Mucosa of descending colon (tissue), 3 donors: ENCODE measurements around the gene RPP30. TPM values are rescaled to one million over a fixed set of nuclear protein-coding genes. Genes with fewer than 3 reads are reported as not detected.
A peak's percentile ranks its signal among the peaks of the same experiment; 100 is the strongest.

Experiments
- ATAC-seq: fragments of 200-7000 bp; cut with Tn5 transposase; one replicate; pipeline ENCODE4 v1.9.1; 2020; ENCODE audit warnings: mild to moderate bottlenecking, moderate library complexity
- DNase-seq, 3 donors: peaks; one replicate each; pipeline ENCODE4 v3.0.0-alpha.2; 2020
- H3K36me3 ChIP-seq: fragments of 200-600 bp; one replicate; pipeline ENCODE4 v1.8.0; 2021; ENCODE audit warnings: low read depth, mild to moderate bottlenecking
- H3K4me1 ChIP-seq: fragments of 200-600 bp; one replicate; pipeline ENCODE4 v1.8.0; 2021; ENCODE audit warnings: low read depth, mild to moderate bottlenecking
- H3K4me3 ChIP-seq: fragments of 200-600 bp; one replicate; pipeline ENCODE4 v1.8.0; 2021; ENCODE audit warnings: mild to moderate bottlenecking
- H3K9me3 ChIP-seq: fragments of 200-600 bp; one replicate; pipeline ENCODE4 v1.8.0; 2021; ENCODE audit warnings: mild to moderate bottlenecking
- intact Hi-C, 2 donors: fragments of 100-400 bp; cut with DNase I in 1 of 2; cut with micrococcal nuclease in 1 of 2; formaldehyde crosslinking; loops; one replicate each; pipeline versions ENCODE4 v1.11.0 to v1.11.1; 2022; cut with DNase I, micrococcal nuclease
- long read RNA-seq, 2 donors: library from polyadenylated mRNA; unstranded; transcript quantifications; one replicate each; pipeline ENCODE4 v2.0.0, GENCODE V29; 2019 to 2021
- total RNA-seq, 3 donors: library from RNA; stranded (reverse); fragmentation: NEBNext Ultra II Directional in 2 of 3; extraction: Animal tissue kit (Norgen Biotek cat#: 25700) in 2 of 3; gene quantifications; one replicate each; pipeline versions ENCODE4 v1.2.1 to v1.2.4, GENCODE V29; 2021 to 2023
- TF ChIP-seq, protein P1 (sequence below): fragments of 200-600 bp; IDR thresholded peaks from one replicate; pipeline ENCODE4 v1.8.0; 2022; ENCODE audit warnings: antibody characterized with exemption, mild to moderate bottlenecking
- donor health status: DM: no; HTN: no; CAD: no; lungs with moderate emphysema.
- donor health status: DM: no; HTN: no; CAD: no.
- donor health status: DM: no; HTN: yes; CAD: no.

Gene RPP30
- total RNA-seq: 10 to 100 TPM; 20.6 to 25.1 (median 24.3) TPM
- long read RNA-seq, donor 1, transcript RPP30-202 (11 exons, 2,589 nt): major isoform, 8 of 13 reads
- long read RNA-seq, donor 1, partial matches to known transcripts: 0 of 13 reads
- long read RNA-seq, donor 1, other reads (novel, unspliced or antisense): 5 of 13 reads
- long read RNA-seq, donor 2, transcript RPP30-202 (11 exons, 2,589 nt): major isoform, 14 of 19 reads
- long read RNA-seq, donor 2, partial matches to known transcripts: 0 of 19 reads
- long read RNA-seq, donor 2, other reads (novel, unspliced or antisense): 4 of 19 reads

DNA sequence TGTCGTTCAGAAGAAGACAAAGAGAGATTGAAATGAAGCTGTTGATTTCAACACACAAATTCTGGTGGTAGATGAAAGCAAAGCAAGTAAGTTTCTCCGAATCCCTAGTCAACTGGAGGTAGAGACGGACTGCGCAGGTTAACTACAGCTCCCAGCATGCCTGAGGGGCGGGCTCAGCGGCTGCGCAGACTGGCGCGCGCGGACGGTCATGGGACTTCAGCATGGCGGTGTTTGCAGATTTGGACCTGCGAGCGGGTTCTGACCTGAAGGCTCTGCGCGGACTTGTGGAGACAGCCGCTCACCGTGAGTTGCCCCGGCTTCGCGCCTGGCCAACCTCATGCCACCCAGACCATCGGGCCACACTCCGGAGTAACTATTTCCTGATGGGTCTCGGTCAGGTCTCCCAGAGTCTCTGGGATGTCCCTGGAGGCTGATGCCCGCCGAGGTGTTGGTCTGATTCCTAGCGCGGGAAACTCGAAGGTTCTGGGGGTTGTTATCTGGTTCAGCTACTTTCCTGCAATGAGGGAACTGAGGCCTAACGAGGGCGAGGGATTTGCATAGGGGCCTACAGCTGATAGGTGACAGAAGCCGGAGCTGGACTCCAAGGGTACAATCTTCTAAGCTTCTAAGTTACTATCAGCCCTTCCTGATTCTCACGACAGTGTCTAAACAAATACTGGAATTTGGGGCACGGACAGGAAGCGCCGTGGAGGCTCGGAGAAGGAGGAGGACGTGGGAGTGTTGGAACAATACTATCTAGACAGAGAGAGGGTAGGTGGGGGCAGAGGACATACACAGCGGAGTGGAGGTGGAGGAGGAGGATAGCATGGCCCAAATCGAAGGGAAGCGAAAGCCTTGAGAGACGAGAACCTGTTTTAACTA lies at the start of gene RPP30:
Gene RPP30, plus strand, starts transcription at position 209 of the 882 bp plus-strand sequence. Its CDS starts 13 bp downstream, at position 222.
- H3K4me3 ChIP-seq: peak within 1 kb of the TSS; percentile 76
- no peaks in the 10 kb centered on the region for H3K9me3 ChIP-seq
- intact Hi-C loops: no loop called here
- DNase-seq: peak; percentile 87 to 88 (median 87)
- TF ChIP-seq, protein P1, sequence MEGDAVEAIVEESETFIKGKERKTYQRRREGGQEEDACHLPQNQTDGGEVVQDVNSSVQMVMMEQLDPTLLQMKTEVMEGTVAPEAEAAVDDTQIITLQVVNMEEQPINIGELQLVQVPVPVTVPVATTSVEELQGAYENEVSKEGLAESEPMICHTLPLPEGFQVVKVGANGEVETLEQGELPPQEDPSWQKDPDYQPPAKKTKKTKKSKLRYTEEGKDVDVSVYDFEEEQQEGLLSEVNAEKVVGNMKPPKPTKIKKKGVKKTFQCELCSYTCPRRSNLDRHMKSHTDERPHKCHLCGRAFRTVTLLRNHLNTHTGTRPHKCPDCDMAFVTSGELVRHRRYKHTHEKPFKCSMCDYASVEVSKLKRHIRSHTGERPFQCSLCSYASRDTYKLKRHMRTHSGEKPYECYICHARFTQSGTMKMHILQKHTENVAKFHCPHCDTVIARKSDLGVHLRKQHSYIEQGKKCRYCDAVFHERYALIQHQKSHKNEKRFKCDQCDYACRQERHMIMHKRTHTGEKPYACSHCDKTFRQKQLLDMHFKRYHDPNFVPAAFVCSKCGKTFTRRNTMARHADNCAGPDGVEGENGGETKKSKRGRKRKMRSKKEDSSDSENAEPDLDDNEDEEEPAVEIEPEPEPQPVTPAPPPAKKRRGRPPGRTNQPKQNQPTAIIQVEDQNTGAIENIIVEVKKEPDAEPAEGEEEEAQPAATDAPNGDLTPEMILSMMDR: no peak
- peaks cover 5% of the 10 kb centered on the region for H3K4me1 ChIP-seq
- H3K36me3 ChIP-seq: no peaks in the 10 kb centered on the region
- ATAC-seq: peak; percentile 99

DNA sequence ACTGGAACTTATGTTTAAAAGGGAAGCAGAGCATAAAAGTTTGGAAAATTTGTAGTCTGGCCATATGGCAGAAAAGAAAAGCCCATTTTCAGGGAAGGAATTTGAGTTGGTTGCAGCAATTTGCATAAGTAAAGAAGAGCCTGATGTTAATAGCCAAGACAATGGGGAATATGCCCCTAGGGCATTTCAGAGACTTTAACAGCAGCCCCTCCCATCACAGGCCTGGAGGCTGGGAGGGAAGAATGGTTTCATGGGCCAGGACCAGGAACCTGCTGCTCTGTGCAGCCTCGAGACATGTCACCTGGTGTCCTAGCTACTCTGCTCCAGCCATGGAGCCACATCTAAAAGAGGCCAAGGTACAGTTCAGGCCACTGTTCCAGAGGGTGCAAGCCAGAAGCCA lies 49.3 kb upstream of the RPP30 start:
- H3K36me3 ChIP-seq: no peaks in the 10 kb centered on the region
- H3K4me3 ChIP-seq: no peak overlapping the region
- no peaks in the 10 kb centered on the region for H3K4me1 ChIP-seq
- H3K9me3 ChIP-seq: no peaks in the 10 kb centered on the region
- no peak for DNase-seq
- intact Hi-C loops: no loop called here
- TF ChIP-seq, protein P1: no peak
- no peak for ATAC-seq

GRCh38 chr10:90832111-90832510 lies 39.7 kb upstream of the RPP30 start:
- no peaks in the 10 kb centered on the region for H3K36me3 ChIP-seq
- intact Hi-C loops: no loop called here
- TF ChIP-seq, protein P1: no peak
- ATAC-seq (no peak), DNase-seq (no peak)
- no peak overlapping the region for H3K4me3 ChIP-seq
- no peaks in the 10 kb centered on the region for H3K4me1 ChIP-seq
- no peaks in the 10 kb centered on the region for H3K9me3 ChIP-seq

- TF ChIP-seq, protein P1: no peak
- intact Hi-C loops: no loop called here
- no peaks in the 10 kb centered on the region for H3K4me1 ChIP-seq
- ATAC-seq (no peak), DNase-seq (no peak)
- H3K9me3 ChIP-seq: no peaks in the 10 kb centered on the region
- no peak overlapping the region for H3K4me3 ChIP-seq
- no peaks in the 10 kb centered on the region for H3K36me3 ChIP-seq
Measured at GRCh38 chr10:90834326-90834725, 37.4 kb upstream of the RPP30 start.

DNA sequence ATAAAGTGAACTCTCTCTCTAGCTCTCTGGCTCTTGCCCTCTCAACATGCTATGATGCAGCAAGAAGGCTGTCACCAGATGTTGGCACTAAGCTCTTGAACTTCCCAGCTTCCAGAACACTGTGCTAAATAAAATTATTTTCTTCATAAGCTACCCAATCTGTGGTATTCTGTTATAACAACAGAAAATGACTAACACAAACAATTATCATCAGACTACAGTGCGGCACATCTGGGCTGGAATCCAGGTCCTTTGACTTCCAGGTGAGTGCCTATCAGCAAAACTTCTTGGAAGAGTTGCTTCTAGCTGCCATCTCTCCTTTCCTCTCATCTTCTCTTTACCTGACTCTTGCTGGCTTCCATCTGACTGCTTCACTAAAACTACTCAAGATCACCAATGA lies 34.3 kb upstream of the RPP30 start:
- intact Hi-C loops: no loop called here
- DNase-seq (no peak), ATAC-seq (no peak)
- H3K9me3 ChIP-seq: no peaks in the 10 kb centered on the region
- H3K36me3 ChIP-seq: no peaks in the 10 kb centered on the region
- H3K4me3 ChIP-seq: no peak overlapping the region
- TF ChIP-seq, protein P1: no peak
- H3K4me1 ChIP-seq: no peaks in the 10 kb centered on the region
